ENCODE measurements around the gene SASH3. TPM values are rescaled to one million over a fixed set of nuclear protein-coding genes. Genes with fewer than 3 reads are reported as not detected.

SASH3 gene
- total RNA-seq, 1 experiment from 2014 or later = not detected

Other genes starting within 250 kb of the SASH3 start
- gene OCRL, start 239.7 kb upstream of the SASH3 start, total RNA-seq (2014; rRNA removed) = 18.7 and 19.4 TPM in 2 replicates
- gene APLN, start 125.0 kb upstream of the SASH3 start, total RNA-seq (2014; rRNA removed) = 8.5 and 11.6 TPM in 2 replicates
- gene XPNPEP2, start 41.0 kb upstream of the SASH3 start, total RNA-seq (2014; rRNA removed) = not detected in 2 replicates
- gene ZDHHC9, start 63.9 kb downstream of the SASH3 start, total RNA-seq (2014; rRNA removed) = 29.0 and 30.5 TPM in 2 replicates
- gene UTP14A, start 126.2 kb downstream of the SASH3 start, total RNA-seq (2014; rRNA removed) = 20.2 and 40.5 TPM in 2 replicates
- gene BCORL1, start 202.7 kb downstream of the SASH3 start, total RNA-seq (2014; rRNA removed) = 3.1 and 3.9 TPM in 2 replicates